GM21381 (cell line): Measurements from ENCODE around the gene ZNF534.
"Not testable (repeated sequence)": the region's sequence is repeated elsewhere in the genome, so short reads cannot be mapped to it uniquely, and the experiment has no call there.

Source experiments
- ATAC-seq: cut with Tn5 transposase; IDR thresholded peaks from one replicate; pipeline ENCODE4 v1.9.1; 2021; ENCODE audit warnings: mild to moderate bottlenecking, moderate library complexity; ENCODE audit not compliant: unreplicated experiment

Gene ZNF534

DNA sequence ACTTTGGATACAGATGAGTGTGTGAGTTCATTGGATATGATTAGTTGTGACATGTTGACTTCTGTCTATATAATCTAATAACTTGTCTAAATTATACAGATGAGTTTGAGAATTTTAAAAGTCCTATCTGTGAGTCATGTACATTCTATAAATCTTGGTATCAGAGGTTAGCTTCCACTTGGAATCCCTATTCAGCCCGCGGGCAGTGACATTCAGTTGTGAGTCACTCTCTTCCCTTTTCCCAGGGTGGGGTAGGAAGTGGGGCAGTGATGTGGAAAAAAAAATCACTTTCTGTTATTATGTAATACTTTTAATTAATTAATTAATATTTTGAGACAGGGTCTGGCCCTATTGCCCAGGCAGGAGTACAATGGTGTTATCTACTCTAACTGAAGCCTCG, 65.6 kb downstream of the ZNF534 start:
- ATAC-seq = no peak

GRCh38 chr19:52498571-52498970, 69.6 kb downstream of the ZNF534 start:
- ATAC-seq = no peak

DNA sequence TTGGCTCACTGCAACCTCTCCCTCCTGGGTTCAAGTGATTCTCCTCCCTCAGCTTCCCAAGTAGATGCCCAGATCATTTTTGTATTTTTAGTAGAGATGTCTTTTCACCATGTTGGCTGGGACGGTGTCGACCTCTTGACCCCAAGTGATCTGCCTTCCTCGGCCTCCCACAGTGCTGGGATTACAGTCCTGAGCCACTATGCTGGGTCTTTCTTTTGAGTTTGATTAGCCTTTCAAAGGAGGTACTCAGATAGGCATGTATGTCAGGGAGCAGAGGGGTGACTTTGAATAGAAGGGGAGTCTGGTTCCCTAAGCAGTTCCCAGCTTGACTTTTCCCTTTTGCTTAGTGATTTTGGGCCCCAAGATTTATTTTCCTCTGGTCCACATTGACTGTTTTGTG, 71.5 kb downstream of the ZNF534 start:
- ATAC-seq = not testable (repeated sequence)

GRCh38 chr19:52500991-52501390, 72.0 kb downstream of the ZNF534 start:
- not testable (repeated sequence) for ATAC-seq
